ENCODE measurements around the gene RRP9. TPM values are rescaled to one million over a fixed set of nuclear protein-coding genes. Genes with fewer than 3 reads are reported as not detected.

RRP9 gene
- total and polyA plus RNA-seq, 4 donors = 6.5 to 11.0 (median 7.8) TPM

DNA sequence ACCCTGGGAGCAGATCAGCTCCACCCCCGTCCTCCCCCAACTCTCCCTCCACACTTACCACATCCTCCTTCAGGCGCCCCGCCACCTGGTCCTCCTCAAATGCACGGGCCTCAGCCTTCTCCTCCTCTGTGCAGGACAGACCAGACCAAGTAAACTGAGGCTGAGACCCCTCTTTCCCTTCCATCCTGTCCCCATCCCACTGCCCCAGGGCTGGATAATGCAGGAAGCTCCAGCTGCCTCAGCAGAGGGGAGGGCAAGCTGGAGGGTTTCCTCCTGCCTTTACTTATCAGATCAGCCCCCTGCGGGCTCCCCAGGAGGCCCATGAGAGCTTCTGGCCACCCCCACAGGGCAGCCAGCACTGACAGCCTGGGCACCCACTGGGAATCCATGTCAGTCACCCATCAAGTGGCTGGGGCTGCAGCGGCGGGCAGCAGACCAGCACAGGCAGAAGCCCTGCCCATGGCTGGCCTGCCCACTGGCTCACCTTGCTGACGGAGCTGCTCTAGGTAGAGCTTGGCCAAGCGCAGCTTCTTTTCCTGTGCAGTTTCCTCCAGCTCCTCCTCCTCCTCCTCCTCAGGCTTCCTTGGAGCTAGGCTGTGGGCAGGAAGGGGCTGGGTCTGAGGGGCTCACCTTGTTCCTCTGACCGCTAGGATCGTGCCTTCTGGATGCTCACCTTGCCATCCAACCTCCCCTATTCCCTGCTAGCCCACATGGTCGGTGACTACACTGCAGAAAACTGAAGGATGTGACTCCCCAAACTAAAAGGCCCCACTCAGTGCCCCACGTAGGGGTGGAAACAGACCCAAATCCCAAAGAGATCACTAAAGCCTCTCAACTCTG, 3.9 kb downstream of the RRP9 start:
- 92% methylated on average over 13 of the region's 13 CpGs for WGBS
- no peaks in the 10 kb centered on the region for H3K27me3 ChIP-seq (ENCODE audit: control insufficient read depth in 4 of 4, insufficient read depth in 4 of 4, low read length in 3 of 4)
- H3K36me3 ChIP-seq (ENCODE audit: control insufficient read depth in 4 of 4, insufficient read depth in 3 of 4, low read depth in 1 of 4, low read length in 3 of 4) = peaks cover 18 to 51% (median 34%) of the 10 kb centered on the region in 4 donors
- no peak for DNase-seq (ENCODE audit: low spot score)
- H3K4me3 ChIP-seq (ENCODE audit: low read depth in 1 of 3, low read length in 3 of 3) = no peak overlapping the region
- H3K9me3 ChIP-seq (ENCODE audit: control insufficient read depth in 4 of 4, low read length in 3 of 4) = no peaks in the 10 kb centered on the region
- no peak for TF ChIP-seq HNF4A (conservative IDR thresholded peaks at IDR 0.05)
- H3K4me1 ChIP-seq (ENCODE audit: control insufficient read depth in 4 of 4, insufficient read depth in 4 of 4, low read length in 3 of 4) = peaks cover 5 to 25% (median 17%) of the 10 kb centered on the region in 4 donors
- H3K9ac ChIP-seq (ENCODE audit: low read depth in 1 of 2, low read length in 2 of 2) = no peak overlapping the region
- no peak overlapping the region for H3K27ac ChIP-seq (ENCODE audit: low read depth in 1 of 2, low read length in 2 of 2)

DNA sequence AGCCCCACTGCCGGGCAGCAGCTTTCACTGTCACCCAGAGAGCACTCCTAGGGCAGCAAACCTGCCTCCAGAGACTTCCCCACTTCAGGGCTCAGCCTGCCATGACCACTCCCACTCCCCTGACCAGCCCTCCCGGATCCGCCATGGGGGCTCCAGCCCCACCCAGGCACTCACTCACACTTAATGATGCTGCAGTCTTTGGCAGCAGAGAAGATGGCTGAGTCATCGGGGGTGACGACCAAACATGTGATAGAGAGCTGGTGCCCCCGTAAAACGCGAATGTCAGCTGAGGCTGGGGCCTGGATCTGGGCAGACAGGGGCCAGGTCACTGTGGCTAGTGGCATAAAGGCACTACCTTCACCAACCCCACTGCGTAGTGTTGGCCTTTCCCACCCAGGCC, 4.7 kb downstream of the RRP9 start:
- WGBS = 93% methylated on average over 9 of the region's 9 CpGs
- H3K36me3 ChIP-seq (ENCODE audit: control insufficient read depth in 4 of 4, insufficient read depth in 3 of 4, low read depth in 1 of 4, low read length in 3 of 4) = peaks cover 18 to 56% (median 36%) of the 10 kb centered on the region in 4 donors
- H3K4me1 ChIP-seq (ENCODE audit: control insufficient read depth in 4 of 4, insufficient read depth in 4 of 4, low read length in 3 of 4) = peaks cover 5 to 18% (median 14%) of the 10 kb centered on the region in 4 donors
- no peak overlapping the region for H3K4me3 ChIP-seq (ENCODE audit: low read depth in 1 of 3, low read length in 3 of 3)
- no peaks in the 10 kb centered on the region for H3K9me3 ChIP-seq (ENCODE audit: control insufficient read depth in 4 of 4, low read length in 3 of 4)
- DNase-seq (ENCODE audit: low spot score) = no peak
- H3K9ac ChIP-seq (ENCODE audit: low read depth in 1 of 2, low read length in 2 of 2) = no peak overlapping the region
- H3K27me3 ChIP-seq (ENCODE audit: control insufficient read depth in 4 of 4, insufficient read depth in 4 of 4, low read length in 3 of 4) = no peaks in the 10 kb centered on the region
- H3K27ac ChIP-seq (ENCODE audit: low read depth in 1 of 2, low read length in 2 of 2) = no peak overlapping the region
- TF ChIP-seq GABPA (IDR thresholded peaks at IDR 0.05 in 1 of 2, conservative IDR thresholded peaks at IDR 0.05 in 1 of 2) (no peak), FOXA2 (IDR thresholded peaks at IDR 0.05) (no peak), FOXA1 (IDR thresholded peaks at IDR 0.05) (no peak), EGR1 (IDR thresholded peaks at IDR 0.05; ENCODE audit: low read depth in 2 of 2) (no peak), HNF4A (conservative IDR thresholded peaks at IDR 0.05) (no peak)
- TF ChIP-seq, protein P1, sequence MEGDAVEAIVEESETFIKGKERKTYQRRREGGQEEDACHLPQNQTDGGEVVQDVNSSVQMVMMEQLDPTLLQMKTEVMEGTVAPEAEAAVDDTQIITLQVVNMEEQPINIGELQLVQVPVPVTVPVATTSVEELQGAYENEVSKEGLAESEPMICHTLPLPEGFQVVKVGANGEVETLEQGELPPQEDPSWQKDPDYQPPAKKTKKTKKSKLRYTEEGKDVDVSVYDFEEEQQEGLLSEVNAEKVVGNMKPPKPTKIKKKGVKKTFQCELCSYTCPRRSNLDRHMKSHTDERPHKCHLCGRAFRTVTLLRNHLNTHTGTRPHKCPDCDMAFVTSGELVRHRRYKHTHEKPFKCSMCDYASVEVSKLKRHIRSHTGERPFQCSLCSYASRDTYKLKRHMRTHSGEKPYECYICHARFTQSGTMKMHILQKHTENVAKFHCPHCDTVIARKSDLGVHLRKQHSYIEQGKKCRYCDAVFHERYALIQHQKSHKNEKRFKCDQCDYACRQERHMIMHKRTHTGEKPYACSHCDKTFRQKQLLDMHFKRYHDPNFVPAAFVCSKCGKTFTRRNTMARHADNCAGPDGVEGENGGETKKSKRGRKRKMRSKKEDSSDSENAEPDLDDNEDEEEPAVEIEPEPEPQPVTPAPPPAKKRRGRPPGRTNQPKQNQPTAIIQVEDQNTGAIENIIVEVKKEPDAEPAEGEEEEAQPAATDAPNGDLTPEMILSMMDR (IDR thresholded peaks at IDR 0.05; ENCODE audit: low read depth, low read length, missing input control) = no peak
- TF ChIP-seq, protein P2, sequence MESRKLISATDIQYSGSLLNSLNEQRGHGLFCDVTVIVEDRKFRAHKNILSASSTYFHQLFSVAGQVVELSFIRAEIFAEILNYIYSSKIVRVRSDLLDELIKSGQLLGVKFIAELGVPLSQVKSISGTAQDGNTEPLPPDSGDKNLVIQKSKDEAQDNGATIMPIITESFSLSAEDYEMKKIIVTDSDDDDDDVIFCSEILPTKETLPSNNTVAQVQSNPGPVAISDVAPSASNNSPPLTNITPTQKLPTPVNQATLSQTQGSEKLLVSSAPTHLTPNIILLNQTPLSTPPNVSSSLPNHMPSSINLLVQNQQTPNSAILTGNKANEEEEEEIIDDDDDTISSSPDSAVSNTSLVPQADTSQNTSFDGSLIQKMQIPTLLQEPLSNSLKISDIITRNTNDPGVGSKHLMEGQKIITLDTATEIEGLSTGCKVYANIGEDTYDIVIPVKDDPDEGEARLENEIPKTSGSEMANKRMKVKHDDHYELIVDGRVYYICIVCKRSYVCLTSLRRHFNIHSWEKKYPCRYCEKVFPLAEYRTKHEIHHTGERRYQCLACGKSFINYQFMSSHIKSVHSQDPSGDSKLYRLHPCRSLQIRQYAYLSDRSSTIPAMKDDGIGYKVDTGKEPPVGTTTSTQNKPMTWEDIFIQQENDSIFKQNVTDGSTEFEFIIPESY (IDR thresholded peaks at IDR 0.05) = no peak
- TF ChIP-seq, protein P3, sequence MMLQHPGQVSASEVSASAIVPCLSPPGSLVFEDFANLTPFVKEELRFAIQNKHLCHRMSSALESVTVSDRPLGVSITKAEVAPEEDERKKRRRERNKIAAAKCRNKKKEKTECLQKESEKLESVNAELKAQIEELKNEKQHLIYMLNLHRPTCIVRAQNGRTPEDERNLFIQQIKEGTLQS (IDR thresholded peaks at IDR 0.05) = no peak
- TF ChIP-seq, protein P4, sequence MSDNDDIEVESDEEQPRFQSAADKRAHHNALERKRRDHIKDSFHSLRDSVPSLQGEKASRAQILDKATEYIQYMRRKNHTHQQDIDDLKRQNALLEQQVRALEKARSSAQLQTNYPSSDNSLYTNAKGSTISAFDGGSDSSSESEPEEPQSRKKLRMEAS (IDR thresholded peaks at IDR 0.05) = no peak

DNA sequence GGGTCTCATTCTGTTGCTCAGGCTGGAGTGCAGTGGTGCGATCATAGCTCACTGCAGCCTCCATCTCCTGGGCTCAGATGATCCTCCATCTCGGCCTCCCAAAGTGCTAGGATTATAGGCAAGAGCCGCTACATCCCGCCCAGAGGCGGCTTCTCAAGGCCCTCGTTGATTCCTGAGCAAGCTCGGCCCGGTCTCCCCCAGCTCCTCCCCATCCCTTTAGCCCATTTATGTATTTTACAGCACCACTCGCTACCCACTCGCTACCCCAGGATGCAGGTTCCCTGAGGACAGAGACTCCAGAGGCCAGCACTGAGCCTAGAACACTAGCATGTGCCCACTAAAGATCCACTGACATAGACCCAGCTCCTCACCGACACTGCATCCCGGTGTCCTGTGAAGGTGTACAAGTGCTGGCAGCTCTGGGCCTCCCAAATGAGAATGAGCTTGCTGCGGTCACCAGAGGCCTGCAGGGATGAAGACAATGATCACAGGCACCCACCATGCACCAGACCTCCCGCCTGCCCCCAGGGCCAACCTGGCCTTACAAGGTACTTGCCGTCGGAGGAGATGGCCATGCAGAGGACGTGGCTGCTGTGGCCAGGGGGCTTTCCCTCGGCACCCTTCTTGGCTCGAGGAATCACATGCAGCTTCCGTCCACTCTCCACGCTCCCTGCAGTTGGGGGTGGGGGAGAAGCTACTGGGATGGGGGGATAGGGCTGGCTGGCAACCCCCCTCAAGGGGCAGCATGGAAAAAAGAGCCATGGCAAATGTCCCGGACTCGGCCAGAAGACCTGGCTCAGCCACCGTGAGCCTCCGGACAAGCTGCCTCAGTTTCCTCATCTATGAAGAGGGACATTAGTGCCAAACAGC, 5.6 kb downstream of the RRP9 start:
- H3K4me3 ChIP-seq (ENCODE audit: low read depth in 1 of 3, low read length in 3 of 3) = no peak overlapping the region
- TF ChIP-seq EGR1 (IDR thresholded peaks at IDR 0.05; ENCODE audit: low read depth in 2 of 2) (no peak), GABPA (IDR thresholded peaks at IDR 0.05 in 1 of 2, conservative IDR thresholded peaks at IDR 0.05 in 1 of 2) (no peak), JUND (IDR thresholded peaks at IDR 0.05) (no peak), TAF1 (conservative IDR thresholded peaks at IDR 0.05) (no peak), HNF4A (conservative IDR thresholded peaks at IDR 0.05) (no peak), RXRA (IDR thresholded peaks at IDR 0.05) (no peak)
- TF ChIP-seq, protein P5, sequence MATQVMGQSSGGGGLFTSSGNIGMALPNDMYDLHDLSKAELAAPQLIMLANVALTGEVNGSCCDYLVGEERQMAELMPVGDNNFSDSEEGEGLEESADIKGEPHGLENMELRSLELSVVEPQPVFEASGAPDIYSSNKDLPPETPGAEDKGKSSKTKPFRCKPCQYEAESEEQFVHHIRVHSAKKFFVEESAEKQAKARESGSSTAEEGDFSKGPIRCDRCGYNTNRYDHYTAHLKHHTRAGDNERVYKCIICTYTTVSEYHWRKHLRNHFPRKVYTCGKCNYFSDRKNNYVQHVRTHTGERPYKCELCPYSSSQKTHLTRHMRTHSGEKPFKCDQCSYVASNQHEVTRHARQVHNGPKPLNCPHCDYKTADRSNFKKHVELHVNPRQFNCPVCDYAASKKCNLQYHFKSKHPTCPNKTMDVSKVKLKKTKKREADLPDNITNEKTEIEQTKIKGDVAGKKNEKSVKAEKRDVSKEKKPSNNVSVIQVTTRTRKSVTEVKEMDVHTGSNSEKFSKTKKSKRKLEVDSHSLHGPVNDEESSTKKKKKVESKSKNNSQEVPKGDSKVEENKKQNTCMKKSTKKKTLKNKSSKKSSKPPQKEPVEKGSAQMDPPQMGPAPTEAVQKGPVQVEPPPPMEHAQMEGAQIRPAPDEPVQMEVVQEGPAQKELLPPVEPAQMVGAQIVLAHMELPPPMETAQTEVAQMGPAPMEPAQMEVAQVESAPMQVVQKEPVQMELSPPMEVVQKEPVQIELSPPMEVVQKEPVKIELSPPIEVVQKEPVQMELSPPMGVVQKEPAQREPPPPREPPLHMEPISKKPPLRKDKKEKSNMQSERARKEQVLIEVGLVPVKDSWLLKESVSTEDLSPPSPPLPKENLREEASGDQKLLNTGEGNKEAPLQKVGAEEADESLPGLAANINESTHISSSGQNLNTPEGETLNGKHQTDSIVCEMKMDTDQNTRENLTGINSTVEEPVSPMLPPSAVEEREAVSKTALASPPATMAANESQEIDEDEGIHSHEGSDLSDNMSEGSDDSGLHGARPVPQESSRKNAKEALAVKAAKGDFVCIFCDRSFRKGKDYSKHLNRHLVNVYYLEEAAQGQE (IDR thresholded peaks at IDR 0.05) = no peak
- TF ChIP-seq, protein P2 (IDR thresholded peaks at IDR 0.05) = no peak

More for the DNA sequence above, 5.6 kb downstream of the RRP9 start:
- no peak for DNase-seq (ENCODE audit: low spot score)
- no peak overlapping the region for H3K9ac ChIP-seq (ENCODE audit: low read depth in 1 of 2, low read length in 2 of 2)
- peaks cover 18 to 56% (median 36%) of the 10 kb centered on the region in 4 donors for H3K36me3 ChIP-seq (ENCODE audit: control insufficient read depth in 4 of 4, insufficient read depth in 3 of 4, low read depth in 1 of 4, low read length in 3 of 4)
- H3K9me3 ChIP-seq (ENCODE audit: control insufficient read depth in 4 of 4, low read length in 3 of 4) = no peaks in the 10 kb centered on the region
- H3K27me3 ChIP-seq (ENCODE audit: control insufficient read depth in 4 of 4, insufficient read depth in 4 of 4, low read length in 3 of 4) = no peaks in the 10 kb centered on the region
- peaks cover 5 to 11% (median 10%) of the 10 kb centered on the region in 4 donors for H3K4me1 ChIP-seq (ENCODE audit: control insufficient read depth in 4 of 4, insufficient read depth in 4 of 4, low read length in 3 of 4)
- 97% methylated on average over 25 of the region's 25 CpGs for WGBS
- H3K27ac ChIP-seq (ENCODE audit: low read depth in 1 of 2, low read length in 2 of 2) = no peak overlapping the region
